Mesothelial cell of epicardium (in vitro differentiated cells): Measurements from ENCODE around the gene PLCB1. TPM values are rescaled to one million over a fixed set of nuclear protein-coding genes. Genes with fewer than 3 reads are reported as not detected.

ENCODE experiments used
- DNase-seq, 2 experiments: peaks; one replicate each; pipeline ENCODE4 v3.0.0; 2021; ENCODE audit warnings: low spot score in 2 of 2; ENCODE audit not compliant: unreplicated experiment in 2 of 2
- H3K27ac Mint-ChIP-seq: 2 replicates; pipeline ENCODE4 v1.8.0; 2021; ENCODE audit warnings: mixed read lengths
- H3K27me3 Mint-ChIP-seq: 2 replicates; pipeline ENCODE4 v1.8.0; 2021; ENCODE audit warnings: low read depth, mixed read lengths
- H3K36me3 Mint-ChIP-seq: 2 replicates; pipeline ENCODE4 v1.8.0; 2021; ENCODE audit warnings: mixed read lengths
- H3K4me1 Mint-ChIP-seq: 2 replicates; pipeline ENCODE4 v1.8.0; 2021; ENCODE audit warnings: mixed read lengths
- H3K4me3 Mint-ChIP-seq: 2 replicates; pipeline ENCODE4 v1.8.0; 2021; ENCODE audit warnings: mild to moderate bottlenecking, moderate library complexity, mixed read lengths
- H3K9me3 Mint-ChIP-seq: 2 replicates; pipeline ENCODE4 v1.8.0; 2021; ENCODE audit warnings: mixed read lengths
- CTCF ChIP-seq: fragments of 200-600 bp; sonication (generic); IDR thresholded peaks from one replicate; pipeline ENCODE4 v1.5.0; 2021; ENCODE audit warnings: antibody characterized with exemption; ENCODE audit not compliant: unreplicated experiment
- total RNA-seq: library from RNA; stranded (reverse); gene quantifications from 3 replicates; pipeline ENCODE4 v1.2.1, GENCODE V29; 2021

The PLCB1 gene
- total RNA-seq, 1 donor from 2014 or later, result 41.5 TPM

GRCh38 chr20:8780915-8781314 lies 648.8 kb downstream of the PLCB1 start:
- no peak for TF ChIP-seq CTCF
- H3K4me3 Mint-ChIP-seq, result no peak overlapping the region
- no peaks in the 10 kb centered on the region for H3K27me3 Mint-ChIP-seq
- H3K9me3 Mint-ChIP-seq, result peaks cover 9% of the 10 kb centered on the region
- DNase-seq, result no peak
- no peaks in the 10 kb centered on the region for H3K4me1 Mint-ChIP-seq
- peaks cover 28% of the 10 kb centered on the region for H3K36me3 Mint-ChIP-seq
- H3K27ac Mint-ChIP-seq, result no peak overlapping the region

DNA sequence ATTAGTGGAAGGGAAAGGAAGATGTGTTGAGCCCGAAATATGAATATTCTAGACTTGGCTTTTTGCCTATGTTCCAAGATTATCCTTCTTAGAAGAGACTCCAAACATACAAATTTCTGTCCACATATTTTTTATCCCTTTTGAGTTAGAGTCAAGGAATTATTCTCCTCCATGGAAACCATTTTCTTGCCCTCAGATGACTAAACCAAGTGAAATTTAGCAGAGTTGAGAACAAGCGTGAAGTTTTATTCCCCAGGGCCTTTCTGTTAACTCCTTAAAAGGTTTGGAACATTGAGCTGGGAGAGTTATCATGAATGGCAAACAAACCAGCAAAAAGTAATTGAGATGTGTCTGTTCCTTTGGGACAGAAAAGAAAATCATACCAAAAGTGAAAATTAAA lies 650.7 kb downstream of the PLCB1 start:
- Mint-ChIP-seq H3K27ac (no peak overlapping the region), H3K9me3 (peaks cover 7% of the 10 kb centered on the region), H3K36me3 (peaks cover 20% of the 10 kb centered on the region), H3K4me1 (no peaks in the 10 kb centered on the region), H3K27me3 (no peaks in the 10 kb centered on the region), H3K4me3 (no peak overlapping the region)
- TF ChIP-seq CTCF, result no peak
- DNase-seq, result no peak

GRCh38 chr20:8783734-8784133 lies 651.7 kb downstream of the PLCB1 start:
- H3K4me1 Mint-ChIP-seq, result no peaks in the 10 kb centered on the region
- peaks cover 15% of the 10 kb centered on the region for H3K36me3 Mint-ChIP-seq
- H3K27ac Mint-ChIP-seq, result no peak overlapping the region
- TF ChIP-seq CTCF, result no peak
- no peak overlapping the region for H3K4me3 Mint-ChIP-seq
- peaks cover 3% of the 10 kb centered on the region for H3K9me3 Mint-ChIP-seq
- DNase-seq, result no peak
- no peaks in the 10 kb centered on the region for H3K27me3 Mint-ChIP-seq

DNA sequence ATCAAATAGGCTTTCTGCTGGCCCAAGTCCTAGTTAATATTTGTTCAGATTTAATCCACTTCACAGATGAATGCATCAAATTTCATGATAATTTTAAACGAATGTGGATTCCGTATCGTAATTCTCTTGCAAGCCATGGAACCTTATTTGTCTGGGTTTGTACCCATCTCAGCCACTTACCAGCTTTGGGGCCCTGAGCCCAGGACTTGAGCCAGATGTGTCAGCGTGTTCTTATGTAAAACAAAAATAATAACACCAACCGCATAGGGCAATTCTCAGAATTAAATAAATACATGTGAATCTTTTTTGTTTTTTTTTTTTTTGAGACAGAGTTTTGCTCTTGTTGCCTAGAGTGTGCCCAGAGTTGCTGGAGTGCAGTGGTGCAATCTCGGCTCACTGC lies 654.3 kb downstream of the PLCB1 start:
- no peak overlapping the region for H3K27ac Mint-ChIP-seq
- peaks cover 7% of the 10 kb centered on the region for H3K36me3 Mint-ChIP-seq
- no peak overlapping the region for H3K4me3 Mint-ChIP-seq
- no peak for DNase-seq
- no peak for TF ChIP-seq CTCF
- peaks cover 2% of the 10 kb centered on the region for H3K9me3 Mint-ChIP-seq
- no peaks in the 10 kb centered on the region for H3K27me3 Mint-ChIP-seq
- H3K4me1 Mint-ChIP-seq, result no peaks in the 10 kb centered on the region

DNA sequence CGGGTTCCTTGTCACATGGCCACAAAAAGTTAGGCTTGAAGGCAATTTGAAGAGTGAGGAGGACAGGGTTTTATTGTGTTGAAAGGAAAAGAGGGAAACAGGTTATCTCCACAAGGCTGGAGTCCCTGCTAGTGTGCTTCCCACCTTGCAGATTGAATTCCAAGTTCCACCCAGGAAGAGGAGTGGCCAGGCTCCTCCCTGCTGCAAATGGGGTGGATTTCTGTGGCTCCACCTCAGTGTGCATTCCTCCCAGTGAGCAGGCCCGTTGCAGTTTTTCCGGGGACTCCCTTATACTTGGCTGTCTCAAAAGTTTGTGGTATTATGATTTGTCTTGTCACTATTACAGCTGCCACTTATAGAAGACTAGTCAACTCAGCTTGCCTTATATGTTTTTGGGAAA lies 655.0 kb downstream of the PLCB1 start:
- no peak for DNase-seq
- peaks cover 6% of the 10 kb centered on the region for H3K36me3 Mint-ChIP-seq
- H3K9me3 Mint-ChIP-seq, result no peaks in the 10 kb centered on the region
- H3K27me3 Mint-ChIP-seq, result no peaks in the 10 kb centered on the region
- no peak overlapping the region for H3K27ac Mint-ChIP-seq
- TF ChIP-seq CTCF, result no peak
- no peak overlapping the region for H3K4me3 Mint-ChIP-seq
- no peaks in the 10 kb centered on the region for H3K4me1 Mint-ChIP-seq

DNA sequence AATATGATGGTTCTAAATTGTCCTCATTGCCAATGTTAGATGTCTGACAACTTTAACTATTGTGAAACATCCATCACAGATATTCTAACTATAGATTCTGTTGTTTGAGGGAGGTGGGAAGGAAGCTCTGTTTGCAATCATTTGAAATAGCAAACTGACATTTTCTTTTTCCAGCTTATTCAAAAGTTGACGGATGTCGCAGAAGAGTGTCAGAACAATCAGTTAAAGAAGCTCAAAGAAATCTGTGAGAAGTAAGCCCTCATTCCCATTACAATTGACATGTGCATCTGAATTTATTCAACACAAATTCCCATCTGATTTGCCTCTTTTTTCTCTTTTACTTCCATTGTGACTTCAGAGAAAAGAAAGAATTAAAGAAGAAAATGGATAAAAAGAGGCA lies 656.2 kb downstream of the PLCB1 start:
- H3K9me3 Mint-ChIP-seq, result no peaks in the 10 kb centered on the region
- no peak for TF ChIP-seq CTCF
- no peak overlapping the region for H3K27ac Mint-ChIP-seq
- no peaks in the 10 kb centered on the region for H3K4me1 Mint-ChIP-seq
- H3K27me3 Mint-ChIP-seq, result no peaks in the 10 kb centered on the region
- H3K36me3 Mint-ChIP-seq, result peaks cover 1% of the 10 kb centered on the region
- no peak overlapping the region for H3K4me3 Mint-ChIP-seq
- DNase-seq, result no peak
